ENCODE measurements around the gene LHFPL6.

GRCh38 chr13:39371706-39372105, 231.3 kb downstream of the LHFPL6 start:
- no peak for TF ChIP-seq TAF1 (IDR thresholded peaks at IDR 0.05; ENCODE audit: low read depth)
- TF ChIP-seq EP300 (IDR thresholded peaks at IDR 0.05; ENCODE audit: borderline replicate concordance): no peak
- TF ChIP-seq CEBPB (IDR thresholded peaks at IDR 0.05): no peak
